GM12878 (cell line): Measurements from ENCODE around the gene EFCAB8.

Experiments
- CTCF ChIP-seq, 3 experiments: IDR thresholded peaks in 2 of 3; conservative IDR thresholded peaks in 1 of 3; 2 replicates each; pipeline ENCODE4 v1.5.1; 2011; ENCODE audit warnings: low read depth in 3 of 3, low read length in 3 of 3, mild to moderate bottlenecking in 3 of 3, control low read depth in 2 of 3, moderate library complexity in 2 of 3, inconsistent platforms in 1 of 3, mixed read lengths in 1 of 3; ENCODE audit not compliant: control insufficient read depth in 2 of 3, insufficient read depth in 1 of 3; ENCODE audit errors: extremely low read depth in 1 of 3
- JUND ChIP-seq: IDR thresholded peaks from 2 replicates; pipeline ENCODE4 v1.6.1; 2012; ENCODE audit warnings: low read depth, mild to moderate bottlenecking, low read length, improper control_type of control experiment, moderate library complexity
- KDM1A ChIP-seq: fragments of 200-600 bp; sonication (generic); IDR thresholded peaks from 2 replicates; pipeline ENCODE4 v1.6.1; 2016; ENCODE audit warnings: borderline replicate concordance
- KLF5 ChIP-seq: fragments of 450-650 bp; IDR thresholded peaks from 2 replicates; pipeline ENCODE4 v1.6.1; 2014; ENCODE audit warnings: mild to moderate bottlenecking; ENCODE audit not compliant: partially characterized antibody
- NFIC ChIP-seq: IDR thresholded peaks from 2 replicates; pipeline ENCODE4 v1.6.1; 2012; ENCODE audit warnings: low read depth, mild to moderate bottlenecking, inconsistent platforms, low read length, moderate library complexity
- POLR2A ChIP-seq: IDR thresholded peaks from 2 replicates; pipeline ENCODE4 v1.6.1; 2011; ENCODE audit warnings: low read depth, mild to moderate bottlenecking, low read length
- SUZ12 ChIP-seq: fragments of 200-600 bp; sonication (generic); IDR thresholded peaks from one replicate; pipeline ENCODE4 v1.6.1; 2018; ENCODE audit warnings: antibody characterized with exemption, mild to moderate bottlenecking; ENCODE audit not compliant: unreplicated experiment
- TARDBP ChIP-seq: IDR thresholded peaks from 2 replicates; pipeline ENCODE4 v1.6.1; 2016; ENCODE audit warnings: borderline replicate concordance
- ZNF274 ChIP-seq: IDR thresholded peaks from one replicate; pipeline ENCODE4 v1.8.0; 2011; ENCODE audit not compliant: insufficient read length, insufficient read depth
- ZNF687 ChIP-seq: fragments of 450-650 bp; IDR thresholded peaks from 2 replicates; pipeline ENCODE4 v1.6.1; 2017; ENCODE audit warnings: mild to moderate bottlenecking, moderate library complexity

GRCh38 chr20:32908334-32909292 lies 49.9 kb downstream of the EFCAB8 start:
- TF ChIP-seq ZNF274 (no peak), ZNF687 (no peak), NFIC (no peak), KDM1A (no peak), POLR2A (no peak), KLF5 (no peak), JUND (no peak), CTCF (IDR thresholded peaks at IDR 0.05 in 2 of 3, conservative IDR thresholded peaks at IDR 0.05 in 1 of 3; ENCODE audit: control insufficient read depth in 2 of 3, extremely low read depth in 1 of 3, insufficient read depth in 1 of 3, low read depth in 3 of 3, low read length in 3 of 3) (no peak), TARDBP (no peak), SUZ12 (no peak)
